G401 (cell line): ENCODE measurements around the gene CDCA8. TPM values are rescaled to one million over a fixed set of nuclear protein-coding genes. Genes with fewer than 3 reads are reported as not detected.

Source experiments
- DNase-seq: peaks from one replicate; pipeline ENCODE4 v3.0.0-alpha.2; 2015; ENCODE audit warnings: low spot score
- in situ Hi-C: cut with HindIII; loops from 2 replicates; pipeline ENCODE4 v1.10.0; 2016; ENCODE audit warnings: low sequenced_read_pairs, mixed read lengths
- total RNA-seq: library from RNA; depleted of rRNA; stranded (reverse); fragments of >200 nt; shearing (Covaris generic); gene quantifications from 2 replicates; pipeline ENCODE4 v1.2.3, GENCODE V29; 2014

Gene CDCA8
- total RNA-seq, 1 experiment from 2014 or later: 18.9 TPM

- in situ Hi-C loops: no loop called here
- no peak for DNase-seq
Observed at GRCh38 chr1:37705399-37705798, 13.1 kb downstream of the CDCA8 start.

DNA sequence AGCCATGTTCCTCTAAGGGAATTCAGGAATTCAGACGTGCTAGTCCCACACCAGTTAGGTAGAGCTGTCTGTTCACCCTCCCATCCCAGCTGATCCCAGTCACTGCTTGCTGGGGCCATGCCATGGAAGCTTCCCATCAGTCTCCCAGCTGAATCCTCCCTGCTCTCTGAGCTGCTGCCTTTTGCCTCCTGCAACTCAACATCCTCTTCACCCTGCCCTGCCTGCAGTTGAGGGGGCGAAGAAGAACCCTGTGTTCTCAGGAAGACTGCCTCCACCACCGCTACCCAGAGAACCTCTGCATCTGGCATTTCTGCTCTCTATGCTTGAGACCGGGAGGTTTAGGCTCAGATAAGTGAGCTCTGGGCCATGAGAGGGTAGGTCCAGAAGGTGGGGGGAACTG is 16.2 kb downstream of the CDCA8 start:
- in situ Hi-C loops: no loop called here
- no peak for DNase-seq

DNA sequence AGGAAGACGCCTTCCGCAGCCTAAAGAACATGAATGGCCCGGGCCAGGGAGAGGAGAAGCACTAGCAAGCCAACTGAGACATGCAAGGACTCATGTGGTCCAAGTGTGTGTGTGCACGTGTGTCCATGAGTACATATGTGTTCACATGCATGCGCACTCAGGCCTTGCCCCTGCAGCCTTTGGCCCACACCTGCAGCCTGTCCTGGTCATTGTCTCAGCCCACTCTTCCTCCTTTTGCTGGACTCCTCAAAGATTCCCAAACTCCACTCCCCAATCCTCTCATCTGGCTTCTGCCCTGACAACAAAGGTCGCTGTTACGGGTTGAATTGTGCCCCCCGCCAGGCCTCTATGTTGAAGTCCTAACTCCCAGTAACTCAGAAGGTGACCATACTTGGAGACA is 21.9 kb downstream of the CDCA8 start:
- in situ Hi-C loops: no loop called here

DNA sequence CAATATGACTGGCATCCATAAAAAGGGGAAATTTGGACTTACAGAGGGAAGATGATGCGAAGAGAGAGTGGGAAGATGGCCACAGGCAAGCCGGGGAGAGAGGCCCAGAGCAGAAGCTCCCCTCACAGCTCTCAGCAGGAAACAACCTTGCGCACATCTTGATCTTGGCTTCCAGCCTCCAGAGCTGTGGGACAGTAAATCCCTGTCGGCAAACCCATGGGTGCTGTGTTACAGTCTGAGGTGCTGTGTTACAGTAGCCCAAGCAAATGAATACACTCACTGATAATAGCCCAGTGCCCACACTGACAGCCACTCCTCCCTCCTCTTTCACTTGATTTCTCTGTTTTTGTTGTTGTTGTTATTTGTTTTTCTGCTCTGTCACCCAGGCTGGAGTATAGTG is 22.4 kb downstream of the CDCA8 start:
- DNase-seq: no peak
- in situ Hi-C loops: no loop called here

More for the DNA sequence above, 21.9 kb downstream of the CDCA8 start:
- no peak for DNase-seq

- no peak for DNase-seq
- in situ Hi-C loops: no loop called here
Observed at GRCh38 chr1:37716321-37716720, 24.0 kb downstream of the CDCA8 start.

DNA sequence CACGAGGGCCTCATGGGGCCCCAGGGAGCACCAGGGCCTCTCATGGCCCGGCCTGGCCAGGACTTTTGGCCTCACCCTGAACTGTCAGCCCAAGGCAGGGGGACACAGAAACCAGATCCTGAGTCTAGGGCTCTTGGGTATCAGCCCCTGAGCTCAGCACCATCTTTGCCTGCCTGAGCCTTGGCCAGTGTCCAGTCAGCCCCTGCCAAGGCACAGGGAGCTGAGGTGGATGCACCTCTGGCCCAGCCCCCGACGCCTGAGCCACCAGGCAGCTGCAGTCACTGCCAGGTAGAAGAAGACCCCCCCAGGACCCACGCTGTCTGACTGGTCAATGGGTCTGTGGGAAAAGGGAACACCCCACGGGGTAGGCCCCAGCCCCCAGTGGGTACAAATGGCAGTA is 25.3 kb downstream of the CDCA8 start:
- in situ Hi-C loops: no loop called here
- DNase-seq: no peak

DNA sequence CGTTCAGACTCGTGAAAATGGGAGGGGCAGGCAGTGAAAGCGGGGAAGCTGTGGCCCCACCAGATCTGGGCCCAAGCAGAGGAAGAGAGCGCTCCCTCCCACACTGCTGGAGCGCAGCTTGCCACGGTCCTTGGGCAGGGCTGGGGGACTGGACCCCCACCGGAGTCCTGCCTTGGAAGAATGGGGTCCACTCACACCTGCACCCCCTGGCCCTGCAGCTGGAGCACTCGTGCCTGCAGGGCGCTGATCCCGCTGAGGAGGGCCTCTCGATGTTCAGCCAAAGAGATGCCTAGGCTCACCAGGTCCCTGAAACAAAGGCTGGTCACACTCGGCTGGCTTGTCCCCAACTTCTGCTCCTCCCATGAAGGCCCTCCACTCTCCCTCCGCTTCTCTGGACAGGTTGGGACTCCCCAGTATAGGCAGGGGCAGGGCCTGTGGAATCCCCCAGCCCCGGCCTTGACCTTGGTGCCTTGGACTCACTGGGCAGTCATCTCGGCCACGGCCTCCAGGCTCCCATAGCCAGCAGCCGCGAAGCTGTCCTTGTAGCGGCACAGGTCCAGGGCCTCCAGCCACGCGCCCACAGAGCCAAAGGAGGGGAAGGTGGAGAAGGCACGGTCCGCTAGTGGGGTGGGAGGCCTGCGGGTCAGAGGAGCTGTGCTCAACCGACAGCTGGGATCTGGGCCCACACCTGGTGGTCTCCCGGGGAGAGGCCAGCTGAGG is 26.0 kb downstream of the CDCA8 start:
- in situ Hi-C loops: no loop called here
- DNase-seq: no peak

DNA sequence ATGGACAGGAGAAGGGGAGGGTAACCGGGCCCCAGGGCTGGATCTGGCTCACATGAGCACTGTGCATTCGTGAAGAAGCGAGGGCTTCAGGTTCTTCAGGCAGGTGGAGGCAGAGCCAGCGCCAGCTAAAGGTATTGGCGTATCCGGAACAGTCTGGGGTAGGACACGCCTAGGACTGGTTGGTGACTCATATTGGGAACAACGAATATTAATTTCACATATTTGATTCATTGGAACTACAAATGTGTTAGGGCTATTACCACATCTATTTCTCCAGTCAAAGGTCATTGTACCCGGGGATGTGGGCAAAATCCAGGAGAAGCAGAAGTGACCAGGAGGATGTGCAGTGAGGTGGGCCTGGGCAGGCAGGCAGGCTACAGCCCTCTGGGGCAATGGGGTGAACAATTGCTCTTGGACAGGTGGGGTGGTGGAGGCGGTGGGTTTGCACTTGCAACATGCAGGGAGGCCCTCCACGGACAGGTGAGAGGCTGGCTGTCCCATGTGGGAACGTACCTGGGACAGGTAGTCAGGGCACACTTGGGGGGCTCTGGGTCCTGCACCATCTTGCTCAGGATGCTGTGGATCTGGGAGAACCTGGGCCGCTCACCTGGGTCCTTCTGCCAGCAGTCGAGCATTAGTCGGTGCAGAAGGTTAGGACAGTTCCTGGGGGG is 26.7 kb downstream of the CDCA8 start:
- no peak for DNase-seq
- in situ Hi-C loops: no loop called here

DNA sequence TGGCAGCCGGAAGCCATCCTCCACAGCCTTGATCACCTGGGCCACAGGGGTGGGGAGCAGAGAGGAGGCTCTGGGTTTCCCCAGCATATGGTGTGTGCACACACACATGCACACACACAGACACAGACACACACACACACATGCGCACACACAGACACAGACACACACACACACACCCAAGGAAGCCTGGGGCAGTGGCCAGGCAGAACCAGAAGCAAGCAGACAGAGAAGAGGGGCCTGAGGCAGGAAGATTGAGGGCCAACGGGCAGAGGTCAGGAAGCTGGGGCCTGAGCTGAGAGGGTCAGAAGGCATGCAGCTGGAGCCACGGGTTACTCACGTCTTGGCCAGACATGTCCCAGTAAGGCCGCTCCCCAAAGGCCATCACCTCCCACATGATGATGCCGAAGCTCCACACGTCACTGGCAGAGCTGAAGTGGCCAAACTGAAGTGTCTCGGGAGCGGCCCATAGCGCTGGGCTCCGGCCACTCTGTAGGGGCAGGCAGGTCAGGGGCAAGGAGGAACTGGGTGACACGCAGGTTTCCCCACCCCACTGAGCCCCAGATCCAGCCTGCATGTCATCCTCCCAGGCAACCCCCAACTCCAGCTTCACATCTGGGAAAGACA is 27.4 kb downstream of the CDCA8 start:
- DNase-seq: no peak
- in situ Hi-C loops: no loop called here

DNA sequence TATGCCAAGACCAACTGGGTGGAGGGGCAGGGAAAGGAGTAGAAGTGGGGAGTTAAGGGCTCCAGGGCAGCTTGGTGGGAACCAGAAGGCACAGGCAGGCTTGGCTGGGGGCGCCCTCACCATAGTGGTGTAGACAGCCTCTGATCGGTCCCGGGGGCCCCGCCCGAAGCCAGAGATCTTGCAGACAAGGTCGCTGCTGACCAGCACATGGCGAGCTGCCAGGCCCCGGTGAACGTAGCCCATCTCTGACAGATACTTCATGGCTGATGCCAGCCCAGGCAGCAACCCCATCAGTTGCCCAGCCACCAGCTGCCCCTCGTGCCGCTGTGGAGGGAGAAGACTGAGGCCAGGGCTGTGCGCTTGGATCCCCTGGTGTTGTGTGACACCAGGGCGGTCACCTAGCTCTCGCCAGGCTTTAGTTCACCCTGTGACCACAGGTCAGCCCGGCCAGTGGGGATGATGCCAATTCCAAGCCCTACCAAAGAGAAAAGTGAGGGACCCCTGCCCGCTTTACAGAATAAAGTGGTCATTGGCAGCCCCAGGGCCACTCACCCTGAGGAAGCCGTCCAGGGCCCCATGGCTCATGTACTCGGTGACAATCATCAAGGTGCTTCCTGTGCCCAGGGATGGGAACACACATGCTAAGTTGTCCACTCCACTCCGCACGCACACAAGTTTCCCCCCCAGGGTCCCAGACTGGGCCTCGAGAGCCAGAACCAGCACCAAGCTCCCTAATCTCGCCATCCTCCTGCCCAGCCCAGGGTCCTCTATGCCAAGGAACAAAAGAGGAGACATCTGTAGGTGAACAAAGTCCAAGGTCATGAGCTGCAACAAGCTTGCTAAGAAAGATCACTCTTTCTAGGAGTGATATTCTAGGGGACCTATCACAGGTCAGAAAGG is 28.2 kb downstream of the CDCA8 start:
- DNase-seq: no peak
- in situ Hi-C loops: no loop called here

DNA sequence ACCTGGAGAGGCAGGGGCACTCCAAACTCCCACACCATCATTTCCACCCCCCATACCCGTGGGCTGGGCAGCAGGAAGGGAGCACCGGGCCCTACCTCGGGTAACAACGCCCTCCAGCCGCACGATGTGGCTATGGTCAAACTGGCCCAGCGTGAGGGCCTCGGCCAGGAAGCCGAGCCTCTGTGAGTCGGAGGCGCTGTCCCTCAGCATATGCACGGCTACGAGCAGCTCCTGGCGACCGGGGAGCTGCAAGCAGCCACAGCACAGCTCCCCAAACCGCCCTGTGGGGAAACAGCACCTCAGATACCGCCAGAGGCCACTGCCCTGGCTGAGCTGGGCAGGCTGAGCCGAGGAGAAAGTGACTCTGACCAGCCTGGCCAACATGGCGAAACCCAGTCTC is 29.2 kb downstream of the CDCA8 start:
- no peak for DNase-seq
- in situ Hi-C loops: no loop called here

DNA sequence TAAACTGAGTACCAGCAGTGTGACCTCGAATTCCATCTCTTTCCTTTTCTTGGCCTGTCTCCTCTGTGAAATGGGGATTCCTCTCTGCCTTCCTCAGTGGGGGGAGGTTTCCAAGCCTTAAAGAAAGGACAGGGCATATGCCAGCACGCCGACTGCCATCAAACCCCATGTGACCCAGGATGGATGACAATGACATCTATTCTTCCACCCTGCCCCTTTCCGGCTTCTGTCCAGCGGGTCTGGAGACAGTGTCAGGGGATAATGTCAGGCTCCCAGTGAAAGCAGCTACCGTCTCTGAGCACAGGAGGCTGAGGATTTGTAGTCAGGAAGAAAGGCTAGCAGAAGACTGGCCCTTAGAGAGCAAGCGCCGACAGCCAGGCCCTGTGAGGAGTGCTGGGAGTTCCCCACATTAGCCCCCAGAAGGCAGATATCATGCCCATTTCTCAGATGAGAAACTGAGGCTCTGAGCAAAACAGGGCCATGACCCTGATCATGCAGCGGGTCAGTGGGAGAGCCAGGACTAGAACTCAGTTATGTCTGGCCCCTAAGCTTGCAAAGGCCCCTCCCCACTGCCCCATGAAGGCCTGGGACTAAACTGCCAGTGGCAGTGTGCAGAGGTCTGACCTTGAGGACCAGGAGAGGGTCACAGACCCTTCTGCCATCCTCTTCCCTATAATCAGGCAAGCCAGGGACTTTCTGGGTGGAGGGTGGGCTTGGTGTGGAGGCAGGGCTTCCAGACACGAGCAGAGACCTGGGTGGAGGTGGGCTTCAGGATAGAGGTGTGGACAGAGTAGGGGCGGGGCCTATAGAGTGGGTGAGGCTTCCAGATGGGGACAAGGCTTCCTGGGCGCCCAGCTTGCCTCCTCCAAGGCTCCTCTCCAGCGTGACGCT is 30.1 kb downstream of the CDCA8 start:
- DNase-seq: no peak
- in situ Hi-C loops: no loop called here

GRCh38 chr1:37723072-37723389 is 30.7 kb downstream of the CDCA8 start:
- DNase-seq: no peak
- in situ Hi-C loops: no loop called here

DNA sequence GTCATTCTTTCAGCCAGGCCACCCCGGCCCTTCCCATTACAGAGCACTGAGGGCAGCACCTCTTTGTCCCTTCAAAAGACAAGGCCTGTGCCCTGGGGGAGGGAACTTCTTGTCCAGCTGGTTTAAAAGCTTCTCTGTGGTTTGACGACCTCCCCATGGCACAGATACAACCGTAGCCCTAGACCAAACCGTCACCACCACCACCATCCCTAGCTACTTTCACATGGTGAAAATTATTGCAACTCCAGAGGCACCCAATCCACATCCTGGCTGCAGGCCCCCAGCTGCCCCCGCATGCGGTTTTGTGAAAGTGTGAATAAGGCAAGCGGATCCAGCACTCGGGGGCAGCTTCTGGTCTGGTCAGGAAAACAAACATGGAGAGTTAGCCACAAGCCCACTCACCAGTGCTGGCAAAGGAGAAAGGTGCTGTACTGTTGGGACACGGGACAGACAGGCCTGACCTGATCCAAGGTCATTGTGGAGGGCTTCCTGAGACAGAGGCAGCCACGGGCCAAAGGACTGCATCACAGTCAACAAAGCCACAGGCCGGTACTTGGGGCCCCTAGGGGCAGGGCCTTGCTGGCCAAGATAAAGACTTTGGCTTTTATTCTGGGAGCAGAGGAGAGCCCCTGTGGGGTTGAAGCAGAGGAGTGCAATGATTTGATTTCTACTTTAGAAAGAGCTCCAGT is 31.2 kb downstream of the CDCA8 start:
- in situ Hi-C loops: no loop called here
- DNase-seq: no peak

DNA sequence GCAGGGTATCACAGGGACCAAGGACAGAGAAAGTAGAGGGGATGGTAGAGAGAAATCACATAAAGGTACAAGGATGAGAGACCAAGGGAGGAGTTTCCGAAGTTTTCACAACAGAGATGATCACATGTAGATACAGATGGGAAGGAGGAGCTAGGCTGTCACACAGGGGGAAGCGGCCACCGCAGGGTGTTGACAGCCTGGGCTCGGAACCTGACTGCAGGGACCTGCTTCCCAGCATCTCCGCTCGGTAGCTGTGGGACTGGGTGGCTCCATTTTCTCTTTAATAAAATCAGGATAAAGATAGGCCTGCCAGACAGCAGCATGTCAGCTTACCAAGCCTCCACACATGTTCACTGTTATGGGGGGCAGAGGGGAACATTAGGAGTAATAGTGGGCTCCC is 32.3 kb downstream of the CDCA8 start:
- no peak for DNase-seq
- in situ Hi-C loops: no loop called here

DNA sequence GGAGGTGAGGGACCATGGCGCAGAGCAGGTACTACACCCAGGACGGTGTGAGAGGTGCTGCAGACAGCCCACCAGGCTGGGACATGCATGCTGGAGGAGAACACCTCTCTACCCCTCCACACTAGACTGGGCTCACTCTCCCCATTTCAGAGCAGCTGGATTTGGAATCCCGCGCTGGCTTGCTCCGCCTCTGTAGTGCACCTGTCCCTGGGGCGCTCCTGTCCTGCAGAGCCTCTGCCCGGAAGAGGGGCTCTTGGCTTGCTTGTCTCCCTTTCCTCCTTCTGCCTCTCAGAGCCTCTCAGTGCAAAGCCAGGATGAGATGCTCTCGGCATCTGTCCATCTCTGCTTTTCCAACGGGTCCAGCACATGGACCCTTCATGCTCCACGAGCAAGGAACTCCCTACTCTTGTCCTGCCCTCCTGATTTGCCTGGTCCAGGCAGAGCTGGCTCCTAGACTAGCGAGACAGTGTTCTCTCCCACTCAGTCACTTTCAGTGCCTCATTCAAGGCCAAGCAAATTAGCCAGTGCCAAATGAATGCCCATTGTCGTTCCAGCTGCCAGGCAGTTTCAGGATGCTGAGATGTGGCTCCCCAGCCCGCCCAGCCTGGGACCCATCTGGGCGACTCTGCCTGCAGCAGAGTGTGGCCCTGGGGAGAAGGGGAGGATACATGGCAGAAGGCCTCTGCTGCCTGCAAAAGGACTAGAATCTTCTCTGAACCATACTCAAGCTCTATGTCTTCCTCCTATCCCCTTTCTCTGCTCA is 33.7 kb downstream of the CDCA8 start:
- DNase-seq: no peak
- in situ Hi-C loops: no loop called here

GRCh38 chr1:37726751-37727585 is 34.7 kb downstream of the CDCA8 start:
- DNase-seq: no peak
- in situ Hi-C loops: no loop called here
